ENCODE data around the gene KCNQ1OT1. TPM values are rescaled to one million over a fixed set of nuclear protein-coding genes. Genes with fewer than 3 reads are reported as not detected.

KCNQ1OT1 gene
- total and polyA plus RNA-seq, 8 donors = under 0.01 to 15.1 (median 2.3) TPM

DNA sequence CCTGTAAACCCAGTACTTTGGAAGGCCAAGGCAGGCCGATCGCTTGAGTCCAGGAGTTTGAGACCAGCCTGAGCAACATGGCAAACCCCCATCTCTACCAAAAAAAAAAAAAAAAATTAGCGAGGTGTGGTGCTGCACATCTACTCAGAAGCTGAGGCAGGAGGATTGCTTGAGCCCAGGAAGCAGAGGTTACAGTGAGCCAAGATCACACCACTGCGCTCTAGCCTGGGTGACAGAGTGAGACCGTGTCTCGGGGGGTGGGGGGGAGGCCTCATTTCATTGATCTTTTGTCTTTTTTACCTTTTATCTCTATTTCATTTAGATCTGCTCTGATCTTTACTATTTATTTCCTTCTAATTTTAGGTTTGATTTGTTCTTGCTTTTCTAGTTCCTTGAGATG is 51.8 kb downstream of the KCNQ1OT1 start:
- WGBS, 5 donors = 93 to 98% (median 96%) methylated on average over 6 of the region's 6 CpGs
- Histone ChIP-seq H3K27me3 (no peaks in the 10 kb centered on the region), H3K4me3 (no peak overlapping the region), H3K36me3 (no peaks in the 10 kb centered on the region), H3K4me1 (no peaks in the 10 kb centered on the region), H3K9me3 (peaks cover 20 to 100% (median 85%) of the 10 kb centered on the region in 4 donors), H3K27ac (no peak overlapping the region)
- intact Hi-C loops (cut with DNase I; ENCODE audit: low total_unique reads) = no loop called here
- no peak for DNase-seq
- no peak for TF ChIP-seq POLR2AphosphoS5 (IDR thresholded peaks at IDR 0.05)
- TF ChIP-seq POLR2A (IDR thresholded peaks at IDR 0.05) = no peak
- no peak for TF ChIP-seq EP300 (IDR thresholded peaks at IDR 0.05)
- TF ChIP-seq, protein P1, sequence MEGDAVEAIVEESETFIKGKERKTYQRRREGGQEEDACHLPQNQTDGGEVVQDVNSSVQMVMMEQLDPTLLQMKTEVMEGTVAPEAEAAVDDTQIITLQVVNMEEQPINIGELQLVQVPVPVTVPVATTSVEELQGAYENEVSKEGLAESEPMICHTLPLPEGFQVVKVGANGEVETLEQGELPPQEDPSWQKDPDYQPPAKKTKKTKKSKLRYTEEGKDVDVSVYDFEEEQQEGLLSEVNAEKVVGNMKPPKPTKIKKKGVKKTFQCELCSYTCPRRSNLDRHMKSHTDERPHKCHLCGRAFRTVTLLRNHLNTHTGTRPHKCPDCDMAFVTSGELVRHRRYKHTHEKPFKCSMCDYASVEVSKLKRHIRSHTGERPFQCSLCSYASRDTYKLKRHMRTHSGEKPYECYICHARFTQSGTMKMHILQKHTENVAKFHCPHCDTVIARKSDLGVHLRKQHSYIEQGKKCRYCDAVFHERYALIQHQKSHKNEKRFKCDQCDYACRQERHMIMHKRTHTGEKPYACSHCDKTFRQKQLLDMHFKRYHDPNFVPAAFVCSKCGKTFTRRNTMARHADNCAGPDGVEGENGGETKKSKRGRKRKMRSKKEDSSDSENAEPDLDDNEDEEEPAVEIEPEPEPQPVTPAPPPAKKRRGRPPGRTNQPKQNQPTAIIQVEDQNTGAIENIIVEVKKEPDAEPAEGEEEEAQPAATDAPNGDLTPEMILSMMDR (IDR thresholded peaks at IDR 0.05) = no peak

DNA sequence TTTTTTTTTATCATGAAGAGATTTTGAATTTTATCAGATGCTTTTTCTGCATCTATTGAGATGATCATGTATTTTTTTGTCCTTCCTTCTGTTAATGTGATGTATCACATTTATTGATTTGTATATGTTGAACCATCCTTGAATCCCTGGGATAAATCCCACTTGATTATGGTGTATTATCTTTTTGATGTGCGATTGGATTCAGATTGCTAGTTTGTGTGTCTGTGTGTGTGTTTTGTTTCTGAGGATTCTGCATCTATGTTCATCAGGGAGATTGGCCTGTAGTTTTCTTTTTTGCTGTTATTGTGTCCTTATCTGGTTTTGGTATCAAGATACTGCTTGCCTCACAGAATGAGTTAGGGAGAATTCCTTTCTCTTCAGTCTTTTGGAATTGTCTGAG is 52.6 kb downstream of the KCNQ1OT1 start:
- no peaks in the 10 kb centered on the region for H3K36me3 ChIP-seq
- DNase-seq = no peak
- TF ChIP-seq EP300 (IDR thresholded peaks at IDR 0.05) = no peak
- no peak for TF ChIP-seq POLR2A (IDR thresholded peaks at IDR 0.05)
- TF ChIP-seq, protein P1 (IDR thresholded peaks at IDR 0.05) = no peak
- no peak for TF ChIP-seq POLR2AphosphoS5 (IDR thresholded peaks at IDR 0.05)
- intact Hi-C loops (cut with DNase I; ENCODE audit: low total_unique reads) = no loop called here
- H3K9me3 ChIP-seq = peaks cover 20 to 100% (median 89%) of the 10 kb centered on the region in 4 donors
- WGBS, 5 donors = 89 to 100% (median 95%) methylated on average over 1 of the region's 1 CpG
- no peak overlapping the region for H3K27ac ChIP-seq
- no peak overlapping the region for H3K4me3 ChIP-seq
- H3K4me1 ChIP-seq = no peaks in the 10 kb centered on the region
- H3K27me3 ChIP-seq = no peaks in the 10 kb centered on the region

DNA sequence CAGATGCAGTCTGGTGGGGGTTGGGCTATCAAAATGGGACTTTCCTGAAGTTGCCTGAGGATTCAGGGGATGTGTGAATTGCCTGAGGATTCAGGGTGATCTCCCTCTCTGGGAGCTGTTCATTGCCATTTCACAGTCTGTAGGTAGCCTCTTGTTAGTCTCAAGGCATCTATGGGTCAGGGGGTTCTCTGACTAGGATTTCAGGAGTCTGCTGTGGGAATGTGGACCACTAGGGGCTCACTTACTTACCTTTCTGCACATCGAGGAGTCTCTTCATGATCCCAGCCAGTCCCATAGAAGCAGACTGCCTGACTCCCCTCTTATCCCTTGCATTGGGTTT is 54.0 kb downstream of the KCNQ1OT1 start:
- 79 to 90% (median 83%) methylated on average over 1 of the region's 1 CpG for WGBS, 5 donors
- intact Hi-C loops (cut with DNase I; ENCODE audit: low total_unique reads) = no loop called here
- no peak for DNase-seq
- Histone ChIP-seq H3K27me3 (no peaks in the 10 kb centered on the region), H3K27ac (no peak overlapping the region), H3K9me3 (peaks cover 20 to 100% (median 92%) of the 10 kb centered on the region in 4 donors), H3K36me3 (no peaks in the 10 kb centered on the region), H3K4me3 (no peak overlapping the region), H3K4me1 (no peaks in the 10 kb centered on the region)
- TF ChIP-seq POLR2A (IDR thresholded peaks at IDR 0.05) = no peak
- TF ChIP-seq, protein P1 (IDR thresholded peaks at IDR 0.05) = no peak
- no peak for TF ChIP-seq EP300 (IDR thresholded peaks at IDR 0.05)
- no peak for TF ChIP-seq POLR2AphosphoS5 (IDR thresholded peaks at IDR 0.05)

DNA sequence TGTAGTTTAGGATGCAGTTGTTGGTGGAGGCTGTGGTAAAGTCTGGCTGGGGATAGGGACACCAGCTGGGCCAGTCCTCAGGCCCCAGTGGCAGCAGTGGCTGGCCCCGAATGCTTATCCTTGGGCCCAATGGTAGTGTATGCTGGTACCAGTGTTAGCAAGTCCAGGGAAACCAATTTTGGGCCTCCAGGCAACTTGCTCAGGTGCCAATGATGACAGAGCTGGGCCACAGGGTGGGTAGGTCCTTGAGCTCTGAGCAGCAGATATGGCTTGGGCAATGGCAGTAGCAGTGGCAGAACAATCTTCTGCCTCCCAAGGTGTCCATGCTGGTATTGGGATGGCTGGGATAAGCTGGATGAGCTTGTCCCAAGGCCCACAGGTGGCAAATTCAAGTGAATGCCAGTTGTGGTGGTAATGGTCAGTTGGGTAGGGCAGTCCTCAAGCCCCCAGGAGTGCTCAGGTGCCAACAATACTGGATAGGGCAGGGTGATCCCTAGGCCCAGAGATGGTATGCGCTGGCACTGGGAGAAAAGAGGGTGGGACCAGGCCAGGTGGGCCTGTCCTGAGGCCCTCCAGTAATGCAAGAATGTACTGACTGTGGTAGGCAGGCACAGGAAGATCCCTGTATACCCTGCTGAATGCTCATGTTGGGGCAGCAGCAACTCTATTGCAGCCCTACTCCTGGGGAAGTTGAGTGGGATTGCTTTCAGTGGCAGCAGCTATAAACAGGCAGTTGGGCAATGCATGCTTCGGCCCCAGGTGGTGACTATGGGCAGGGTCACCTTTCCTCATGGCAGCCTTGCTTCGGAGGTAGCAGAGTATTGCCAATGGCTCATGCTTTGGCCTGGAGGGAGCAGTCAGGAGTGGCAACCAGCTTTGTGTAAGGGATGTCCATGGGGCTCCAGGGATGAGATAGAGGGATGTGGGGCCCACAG is 54.7 kb downstream of the KCNQ1OT1 start:
- TF ChIP-seq POLR2AphosphoS5 (IDR thresholded peaks at IDR 0.05) (no peak), EP300 (IDR thresholded peaks at IDR 0.05) (no peak), POLR2A (IDR thresholded peaks at IDR 0.05) (no peak)
- TF ChIP-seq, protein P1 (IDR thresholded peaks at IDR 0.05) = no peak
- Histone ChIP-seq H3K4me1 (no peaks in the 10 kb centered on the region), H3K9me3 (peaks cover 22 to 100% (median 92%) of the 10 kb centered on the region in 4 donors), H3K4me3 (no peak overlapping the region), H3K27ac (no peak overlapping the region), H3K36me3 (peaks cover 0 to 2% (median 0%) of the 10 kb centered on the region in 4 donors), H3K27me3 (no peaks in the 10 kb centered on the region)
- WGBS, 5 donors = 89 to 96% (median 95%) methylated on average over 4 of the region's 4 CpGs
- no peak for DNase-seq
- intact Hi-C loops (cut with DNase I; ENCODE audit: low total_unique reads) = no loop called here
